ENCODE data around the gene TES.

DNA sequence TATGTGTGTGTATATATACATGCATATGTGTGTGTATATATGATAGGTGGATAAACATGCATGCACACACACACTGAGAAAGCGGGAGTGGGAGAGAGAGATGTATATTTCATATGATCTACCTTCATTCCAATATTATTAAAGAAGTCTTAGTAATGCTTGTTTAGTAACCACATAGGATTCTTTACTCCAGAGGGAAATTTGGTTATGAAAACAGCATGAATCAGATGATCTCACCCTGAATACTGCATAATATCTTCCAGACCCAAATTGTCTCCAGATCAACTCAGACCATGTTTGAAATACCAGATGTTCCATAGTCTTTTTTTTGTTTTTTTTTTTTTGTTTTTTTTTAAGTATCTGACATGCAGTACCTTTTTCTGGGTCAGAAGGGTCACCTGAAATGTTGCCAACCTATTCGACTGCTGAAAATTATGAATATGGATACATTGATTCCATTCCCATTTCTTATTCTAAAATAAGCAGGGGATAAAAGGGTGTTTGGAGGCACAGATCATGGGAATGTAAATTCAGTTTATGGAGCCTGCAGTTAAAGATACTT lies 17.4 kb downstream of the TES start:
- no peak for TF ChIP-seq POLR2AphosphoS5 (IDR thresholded peaks at IDR 0.05; ENCODE audit: low read depth, low read length)
- TF ChIP-seq, protein P1, sequence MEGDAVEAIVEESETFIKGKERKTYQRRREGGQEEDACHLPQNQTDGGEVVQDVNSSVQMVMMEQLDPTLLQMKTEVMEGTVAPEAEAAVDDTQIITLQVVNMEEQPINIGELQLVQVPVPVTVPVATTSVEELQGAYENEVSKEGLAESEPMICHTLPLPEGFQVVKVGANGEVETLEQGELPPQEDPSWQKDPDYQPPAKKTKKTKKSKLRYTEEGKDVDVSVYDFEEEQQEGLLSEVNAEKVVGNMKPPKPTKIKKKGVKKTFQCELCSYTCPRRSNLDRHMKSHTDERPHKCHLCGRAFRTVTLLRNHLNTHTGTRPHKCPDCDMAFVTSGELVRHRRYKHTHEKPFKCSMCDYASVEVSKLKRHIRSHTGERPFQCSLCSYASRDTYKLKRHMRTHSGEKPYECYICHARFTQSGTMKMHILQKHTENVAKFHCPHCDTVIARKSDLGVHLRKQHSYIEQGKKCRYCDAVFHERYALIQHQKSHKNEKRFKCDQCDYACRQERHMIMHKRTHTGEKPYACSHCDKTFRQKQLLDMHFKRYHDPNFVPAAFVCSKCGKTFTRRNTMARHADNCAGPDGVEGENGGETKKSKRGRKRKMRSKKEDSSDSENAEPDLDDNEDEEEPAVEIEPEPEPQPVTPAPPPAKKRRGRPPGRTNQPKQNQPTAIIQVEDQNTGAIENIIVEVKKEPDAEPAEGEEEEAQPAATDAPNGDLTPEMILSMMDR (CRISPR knock-in tag; IDR thresholded peaks at IDR 0.05) = no peak
- TF ChIP-seq SRY (CRISPR knock-in tag; IDR thresholded peaks at IDR 0.05) = no peak
- no peak for TF ChIP-seq EZH2 (conservative IDR thresholded peaks at IDR 0.05; ENCODE audit: low read depth, low read length)
- TF ChIP-seq REPIN1 (CRISPR knock-in tag; IDR thresholded peaks at IDR 0.05; ENCODE audit: borderline replicate concordance, low read depth) = no peak
- TF ChIP-seq EP300 (IDR thresholded peaks at IDR 0.05; ENCODE audit: low read depth in 2 of 2, low read length in 2 of 2) = no peak
- TF ChIP-seq EP300 (CRISPR knock-in tag; IDR thresholded peaks at IDR 0.05; ENCODE audit: borderline replicate concordance) = no peak
- TF ChIP-seq, protein P2, sequence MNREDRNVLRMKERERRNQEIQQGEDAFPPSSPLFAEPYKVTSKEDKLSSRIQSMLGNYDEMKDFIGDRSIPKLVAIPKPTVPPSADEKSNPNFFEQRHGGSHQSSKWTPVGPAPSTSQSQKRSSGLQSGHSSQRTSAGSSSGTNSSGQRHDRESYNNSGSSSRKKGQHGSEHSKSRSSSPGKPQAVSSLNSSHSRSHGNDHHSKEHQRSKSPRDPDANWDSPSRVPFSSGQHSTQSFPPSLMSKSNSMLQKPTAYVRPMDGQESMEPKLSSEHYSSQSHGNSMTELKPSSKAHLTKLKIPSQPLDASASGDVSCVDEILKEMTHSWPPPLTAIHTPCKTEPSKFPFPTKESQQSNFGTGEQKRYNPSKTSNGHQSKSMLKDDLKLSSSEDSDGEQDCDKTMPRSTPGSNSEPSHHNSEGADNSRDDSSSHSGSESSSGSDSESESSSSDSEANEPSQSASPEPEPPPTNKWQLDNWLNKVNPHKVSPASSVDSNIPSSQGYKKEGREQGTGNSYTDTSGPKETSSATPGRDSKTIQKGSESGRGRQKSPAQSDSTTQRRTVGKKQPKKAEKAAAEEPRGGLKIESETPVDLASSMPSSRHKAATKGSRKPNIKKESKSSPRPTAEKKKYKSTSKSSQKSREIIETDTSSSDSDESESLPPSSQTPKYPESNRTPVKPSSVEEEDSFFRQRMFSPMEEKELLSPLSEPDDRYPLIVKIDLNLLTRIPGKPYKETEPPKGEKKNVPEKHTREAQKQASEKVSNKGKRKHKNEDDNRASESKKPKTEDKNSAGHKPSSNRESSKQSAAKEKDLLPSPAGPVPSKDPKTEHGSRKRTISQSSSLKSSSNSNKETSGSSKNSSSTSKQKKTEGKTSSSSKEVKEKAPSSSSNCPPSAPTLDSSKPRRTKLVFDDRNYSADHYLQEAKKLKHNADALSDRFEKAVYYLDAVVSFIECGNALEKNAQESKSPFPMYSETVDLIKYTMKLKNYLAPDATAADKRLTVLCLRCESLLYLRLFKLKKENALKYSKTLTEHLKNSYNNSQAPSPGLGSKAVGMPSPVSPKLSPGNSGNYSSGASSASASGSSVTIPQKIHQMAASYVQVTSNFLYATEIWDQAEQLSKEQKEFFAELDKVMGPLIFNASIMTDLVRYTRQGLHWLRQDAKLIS (CRISPR knock-in tag; IDR thresholded peaks at IDR 0.05) = no peak
- TF ChIP-seq, protein P3, sequence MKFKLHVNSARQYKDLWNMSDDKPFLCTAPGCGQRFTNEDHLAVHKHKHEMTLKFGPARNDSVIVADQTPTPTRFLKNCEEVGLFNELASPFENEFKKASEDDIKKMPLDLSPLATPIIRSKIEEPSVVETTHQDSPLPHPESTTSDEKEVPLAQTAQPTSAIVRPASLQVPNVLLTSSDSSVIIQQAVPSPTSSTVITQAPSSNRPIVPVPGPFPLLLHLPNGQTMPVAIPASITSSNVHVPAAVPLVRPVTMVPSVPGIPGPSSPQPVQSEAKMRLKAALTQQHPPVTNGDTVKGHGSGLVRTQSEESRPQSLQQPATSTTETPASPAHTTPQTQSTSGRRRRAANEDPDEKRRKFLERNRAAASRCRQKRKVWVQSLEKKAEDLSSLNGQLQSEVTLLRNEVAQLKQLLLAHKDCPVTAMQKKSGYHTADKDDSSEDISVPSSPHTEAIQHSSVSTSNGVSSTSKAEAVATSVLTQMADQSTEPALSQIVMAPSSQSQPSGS (CRISPR knock-in tag; IDR thresholded peaks at IDR 0.05) = no peak
- TF ChIP-seq ETV6 (CRISPR knock-in tag; conservative IDR thresholded peaks at IDR 0.05) = no peak
- no peak for TF ChIP-seq PAX8 (CRISPR knock-in tag; IDR thresholded peaks at IDR 0.05; ENCODE audit: borderline replicate concordance)
- TF ChIP-seq, protein P4, sequence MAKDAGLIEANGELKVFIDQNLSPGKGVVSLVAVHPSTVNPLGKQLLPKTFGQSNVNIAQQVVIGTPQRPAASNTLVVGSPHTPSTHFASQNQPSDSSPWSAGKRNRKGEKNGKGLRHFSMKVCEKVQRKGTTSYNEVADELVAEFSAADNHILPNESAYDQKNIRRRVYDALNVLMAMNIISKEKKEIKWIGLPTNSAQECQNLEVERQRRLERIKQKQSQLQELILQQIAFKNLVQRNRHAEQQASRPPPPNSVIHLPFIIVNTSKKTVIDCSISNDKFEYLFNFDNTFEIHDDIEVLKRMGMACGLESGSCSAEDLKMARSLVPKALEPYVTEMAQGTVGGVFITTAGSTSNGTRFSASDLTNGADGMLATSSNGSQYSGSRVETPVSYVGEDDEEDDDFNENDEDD (CRISPR knock-in tag; IDR thresholded peaks at IDR 0.05; ENCODE audit: borderline replicate concordance) = no peak
- TF ChIP-seq SRF (IDR thresholded peaks at IDR 0.05; ENCODE audit: low read depth, low read length) = no peak
- no peak for TF ChIP-seq ZFP1 (CRISPR knock-in tag; IDR thresholded peaks at IDR 0.05)
- TF ChIP-seq ZNF274 (CRISPR knock-in tag; IDR thresholded peaks at IDR 0.05) = no peak

Measured in HepG2 (cell line).